OCI-M2 (cell line): ENCODE data around the gene SPRED1.
"Not testable (repeated sequence)": the region's sequence is repeated elsewhere in the genome, so short reads cannot be mapped to it uniquely, and the experiment has no call there.

Source experiments
- DNase-seq: peaks from one replicate; lab custom pipeline; 2025; ENCODE audit not compliant: unreplicated experiment; lab: John Stamatoyannopoulos, UW

The SPRED1 gene

GRCh38 chr15:38229705-38230310 is 22.8 kb upstream of the SPRED1 start:
- DNase-seq = no peak

- DNase-seq = no peak
Measured at GRCh38 chr15:38231436-38231835, 21.2 kb upstream of the SPRED1 start.

DNA sequence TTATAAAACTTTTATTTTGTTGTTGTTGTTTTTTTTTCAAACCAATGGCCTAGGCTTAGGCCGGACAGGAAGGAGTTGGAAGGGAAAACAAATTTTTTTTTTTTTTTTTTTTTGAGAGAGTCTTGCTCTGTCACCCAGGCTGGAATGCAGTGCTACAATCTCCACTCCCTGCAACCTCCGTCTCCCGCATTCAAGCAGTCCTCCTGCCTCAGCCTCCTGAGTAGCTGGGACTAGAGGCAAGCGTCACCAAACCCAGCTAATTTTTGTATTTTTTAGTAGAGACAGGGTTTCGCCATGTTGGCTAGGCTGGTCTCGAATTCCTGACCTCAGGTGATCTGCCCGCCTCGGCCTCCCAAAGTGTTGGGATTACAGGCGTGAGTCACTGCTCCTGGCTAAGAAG is 15.6 kb upstream of the SPRED1 start:
- not testable (repeated sequence) for DNase-seq

DNA sequence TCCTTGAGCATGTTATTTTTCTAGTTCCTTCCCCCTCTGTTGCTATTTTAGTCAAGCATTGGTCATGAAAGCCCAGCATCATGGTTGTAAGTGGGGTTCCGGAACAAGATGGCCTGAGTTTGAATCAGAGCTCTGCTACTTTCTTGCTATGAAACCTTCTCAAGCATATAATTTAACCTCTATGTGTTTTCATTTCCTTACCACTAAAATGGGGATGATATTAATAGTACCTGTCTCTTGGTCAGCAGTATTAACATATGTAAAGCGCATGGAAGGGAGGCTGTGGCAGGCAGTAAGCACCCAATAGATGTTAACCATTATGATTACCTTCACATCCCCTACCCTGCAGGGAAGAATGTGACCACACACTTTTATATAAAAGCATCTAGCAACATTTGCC is 14.3 kb upstream of the SPRED1 start:
- no peak for DNase-seq

DNA sequence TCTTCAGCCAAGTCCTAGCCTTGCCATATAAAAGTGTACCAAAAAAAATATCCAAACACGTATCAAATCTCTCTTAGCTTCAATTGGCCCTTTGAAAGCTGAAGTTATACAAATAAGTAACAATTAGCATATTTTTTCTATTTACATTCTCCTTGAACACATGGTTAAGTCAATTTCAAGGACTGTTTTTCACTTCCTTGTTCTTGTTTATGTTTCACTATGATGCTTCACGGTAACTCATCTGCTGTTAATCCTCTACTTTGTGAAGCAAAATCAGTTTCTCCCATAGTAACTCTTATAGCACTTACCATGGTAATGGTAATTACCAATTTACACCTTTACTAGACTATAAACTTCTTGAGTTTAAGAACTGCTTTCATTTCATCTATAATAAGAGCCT is 10.6 kb upstream of the SPRED1 start:
- no peak for DNase-seq

- DNase-seq = no peak
Measured at GRCh38 chr15:38243278-38244055, 9.2 kb upstream of the SPRED1 start.

DNA sequence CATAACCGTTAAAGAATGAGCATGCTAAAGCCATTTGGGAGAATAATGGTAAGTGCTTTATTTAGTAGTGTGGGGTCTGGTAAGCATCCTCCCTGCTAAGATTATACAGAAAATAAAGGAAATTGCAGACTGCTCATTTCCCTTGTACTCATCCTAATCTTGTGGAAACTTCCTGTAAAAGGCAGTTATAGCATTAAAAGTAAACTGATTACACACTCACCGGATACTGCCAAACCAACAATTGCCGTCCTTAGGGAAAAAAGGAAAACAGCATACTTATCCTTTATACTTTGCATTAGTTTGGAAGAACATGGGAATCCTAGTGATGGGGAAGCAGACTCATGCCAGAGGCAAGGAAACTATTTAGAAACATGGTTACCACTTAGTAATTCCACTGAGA is 5.3 kb upstream of the SPRED1 start:
- no peak for DNase-seq

GRCh38 chr15:38253351-38253781 is 730 bp downstream of the SPRED1 start:
- DNase-seq = no peak

DNA sequence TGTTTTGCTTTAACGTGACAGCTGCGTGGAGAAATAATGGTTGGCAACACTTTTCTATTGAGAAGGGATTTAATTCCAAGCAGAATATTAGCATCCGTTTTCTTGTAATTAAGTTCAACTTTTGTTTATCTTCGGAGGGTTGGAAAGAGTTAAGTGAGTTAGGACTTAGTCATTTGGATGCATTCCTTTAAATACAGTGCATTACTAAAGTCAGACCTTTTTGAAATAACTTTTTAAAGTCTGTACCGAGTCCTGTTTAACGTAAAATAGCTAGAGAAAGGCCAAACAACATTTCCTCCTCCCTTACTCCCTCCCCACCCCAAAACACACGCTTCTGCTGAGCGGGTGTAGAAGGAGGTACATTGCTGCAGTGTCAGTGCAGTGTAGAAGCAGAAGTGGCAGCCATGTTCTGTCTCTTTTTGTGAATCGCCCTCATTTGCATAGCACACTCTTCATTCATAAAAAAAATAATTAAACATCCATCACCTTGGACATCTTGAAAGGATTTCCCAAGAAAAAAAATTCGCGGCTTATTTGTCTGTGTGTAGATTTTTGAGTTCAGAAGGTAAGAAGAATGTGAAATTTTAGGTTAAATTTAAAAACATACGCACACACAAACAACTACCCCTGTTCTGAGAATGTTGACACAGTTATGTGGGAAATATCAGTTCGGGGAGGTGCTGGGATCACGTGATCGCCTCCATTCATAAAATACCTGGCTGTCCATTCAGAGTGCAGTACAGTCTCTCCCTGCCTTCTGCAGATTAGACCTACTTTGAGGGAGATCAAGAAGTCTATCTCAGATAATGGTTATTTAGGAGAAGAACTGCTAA is 1.6 kb downstream of the SPRED1 start:
- no peak for DNase-seq

GRCh38 chr15:38255690-38256089 is 3.1 kb downstream of the SPRED1 start:
- DNase-seq = no peak

GRCh38 chr15:38257676-38258075 is 5.0 kb downstream of the SPRED1 start:
- DNase-seq = no peak

DNA sequence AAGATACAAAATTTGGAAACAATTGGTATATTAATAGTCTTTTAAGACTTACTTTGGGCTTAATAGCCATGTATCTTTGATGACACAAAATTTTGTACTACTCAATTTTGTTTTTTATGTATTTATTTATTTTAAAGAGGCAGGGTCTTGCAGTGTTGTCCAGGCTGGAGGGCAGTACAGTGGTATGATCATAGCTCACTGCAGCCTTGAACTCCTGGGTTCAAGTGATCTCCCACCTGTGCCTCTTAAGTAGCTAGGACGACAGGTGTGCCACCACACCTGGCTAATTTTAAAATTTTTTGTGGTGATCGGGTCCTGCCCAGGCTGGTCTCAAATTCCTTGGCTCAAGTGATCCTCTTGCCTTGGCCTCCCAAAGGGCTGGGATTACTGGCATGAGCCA is 6.5 kb downstream of the SPRED1 start:
- no peak for DNase-seq

DNA sequence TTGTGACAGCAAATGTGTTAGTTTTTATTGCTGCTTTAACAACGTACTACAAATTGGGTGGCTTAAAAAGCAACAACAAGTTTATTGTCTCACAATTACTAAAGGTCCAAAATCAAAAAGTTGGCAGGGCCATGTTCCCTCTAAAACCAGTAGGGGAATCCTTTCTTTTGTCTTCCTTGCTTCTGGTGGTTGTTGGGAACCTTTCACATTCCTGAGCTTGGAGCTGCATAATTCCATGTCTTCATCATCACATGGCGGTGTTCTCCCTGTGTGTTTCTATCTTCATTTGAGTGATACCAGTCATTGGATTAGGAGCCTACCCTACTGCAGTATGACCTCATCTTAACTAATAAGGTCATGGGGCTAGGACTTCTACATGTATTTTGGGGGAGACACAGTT is 7.4 kb downstream of the SPRED1 start:
- no peak for DNase-seq

DNA sequence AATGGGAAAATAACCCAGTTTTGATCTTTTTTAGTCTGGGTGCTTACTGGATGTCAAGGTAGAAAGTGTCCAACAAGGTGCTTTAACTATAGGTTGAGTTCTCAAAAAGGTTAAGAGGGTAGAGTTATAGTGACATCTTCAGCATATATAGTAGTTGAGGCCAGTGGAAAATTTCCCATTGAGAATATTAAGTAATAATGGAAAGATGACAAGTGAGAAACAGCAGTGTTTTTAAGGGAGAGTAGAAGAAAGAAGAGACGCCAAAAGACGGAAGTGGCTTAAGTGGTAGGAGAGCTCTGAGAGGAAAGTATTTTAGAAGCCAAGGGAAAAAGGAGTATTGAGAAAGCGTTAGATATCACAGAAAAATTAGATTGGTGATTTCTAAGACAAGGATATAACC is 10.6 kb downstream of the SPRED1 start:
- DNase-seq = no peak

GRCh38 chr15:38263996-38264395 is 11.4 kb downstream of the SPRED1 start:
- DNase-seq = no peak

DNA sequence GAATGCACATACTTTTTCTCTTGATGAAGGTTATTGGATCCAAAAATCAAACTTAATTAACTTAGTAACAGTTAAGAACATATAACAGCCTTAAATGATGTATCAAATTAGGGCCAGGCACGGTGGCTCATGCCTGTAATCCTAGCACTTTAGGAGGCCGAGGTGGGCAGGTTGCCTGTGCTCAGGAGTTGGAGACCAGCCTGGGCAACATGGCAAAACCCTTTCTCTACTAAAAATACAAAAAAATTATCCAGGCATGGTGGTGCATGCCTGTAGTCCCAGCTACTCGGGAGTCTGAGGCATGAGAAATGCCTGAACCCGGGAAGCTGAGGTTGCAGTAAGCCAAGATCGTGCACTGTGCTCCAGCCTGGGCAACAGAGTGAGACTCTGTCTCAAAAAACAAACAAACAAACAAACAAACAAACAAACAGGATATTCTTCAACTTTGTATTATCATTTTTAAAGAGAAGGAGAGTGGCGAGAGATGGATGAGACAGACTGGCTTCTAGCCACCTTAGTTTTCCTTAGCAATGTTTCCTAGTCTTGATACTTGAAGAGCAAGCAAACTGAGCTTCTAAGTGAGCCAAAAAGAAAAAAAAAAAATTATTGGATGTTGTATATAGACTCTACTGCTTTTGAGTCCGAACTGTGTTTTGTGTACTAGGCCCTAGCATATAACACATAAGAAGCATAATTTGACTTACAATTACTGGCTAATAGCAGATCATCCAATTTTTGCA is 13.8 kb downstream of the SPRED1 start:
- DNase-seq = no peak

DNA sequence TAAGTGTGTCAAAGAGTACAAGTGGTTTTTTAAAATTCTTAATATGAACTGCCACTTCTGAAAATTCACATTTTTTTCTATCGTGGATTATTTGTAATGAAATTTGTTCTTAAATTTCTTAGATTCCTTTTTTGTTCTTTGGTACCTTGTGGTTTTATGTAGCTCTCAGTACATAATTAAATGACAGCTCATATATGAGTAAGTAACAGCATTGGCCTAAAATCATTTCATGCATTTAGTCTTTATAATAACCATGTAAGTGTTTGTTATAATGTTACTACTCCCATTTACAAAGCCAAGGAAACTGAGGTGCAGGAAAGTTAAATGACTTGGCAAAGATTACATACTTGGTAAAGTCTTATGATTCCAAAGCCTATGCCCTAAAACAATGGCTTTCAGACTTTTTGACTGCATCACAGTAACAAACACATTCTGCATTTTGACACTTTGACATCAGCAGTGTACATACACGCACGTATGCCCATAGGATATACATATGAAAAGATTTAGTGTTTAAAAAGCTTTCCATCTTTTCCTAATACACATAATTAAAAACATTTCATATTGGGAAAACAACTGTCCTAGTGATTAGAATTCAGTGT is 14.9 kb downstream of the SPRED1 start:
- no peak for DNase-seq

DNA sequence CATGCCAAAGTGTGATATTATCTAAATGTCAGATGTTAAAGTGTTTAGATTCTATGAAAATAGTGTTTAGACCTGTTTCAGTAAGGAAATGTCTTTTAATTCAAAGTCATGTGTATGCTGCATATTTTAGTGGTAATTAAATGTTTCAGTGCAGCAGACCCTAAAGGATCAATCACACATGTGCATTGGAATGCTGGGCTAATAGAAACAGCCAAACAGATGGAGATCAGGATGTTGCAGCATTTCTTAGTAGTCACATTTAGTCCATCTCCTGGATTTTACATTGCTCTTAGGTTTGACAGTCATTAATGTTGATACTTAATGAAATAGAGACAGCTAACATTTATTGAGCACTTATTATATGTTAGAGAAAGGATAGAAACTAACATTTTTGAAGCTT is 18.5 kb downstream of the SPRED1 start:
- no peak for DNase-seq

DNA sequence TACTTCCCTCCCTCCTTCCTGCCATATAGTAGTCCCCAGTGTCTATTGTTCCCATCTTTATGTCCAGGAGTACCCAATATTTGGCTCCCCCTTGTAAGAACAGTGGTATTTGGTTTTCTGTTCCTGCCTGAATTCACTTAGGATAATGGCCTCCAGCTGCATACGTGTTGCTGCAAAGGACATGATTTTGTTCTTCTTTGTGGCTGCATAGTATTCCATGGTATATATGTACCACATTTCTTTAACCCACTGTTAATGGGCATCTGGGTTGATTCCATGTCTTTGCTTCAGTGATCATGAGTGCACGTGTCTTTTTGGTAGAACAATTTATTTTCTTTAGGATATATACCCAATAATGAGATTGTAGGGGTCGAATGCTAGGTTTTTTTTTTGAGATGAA is 19.3 kb downstream of the SPRED1 start:
- no peak for DNase-seq

DNA sequence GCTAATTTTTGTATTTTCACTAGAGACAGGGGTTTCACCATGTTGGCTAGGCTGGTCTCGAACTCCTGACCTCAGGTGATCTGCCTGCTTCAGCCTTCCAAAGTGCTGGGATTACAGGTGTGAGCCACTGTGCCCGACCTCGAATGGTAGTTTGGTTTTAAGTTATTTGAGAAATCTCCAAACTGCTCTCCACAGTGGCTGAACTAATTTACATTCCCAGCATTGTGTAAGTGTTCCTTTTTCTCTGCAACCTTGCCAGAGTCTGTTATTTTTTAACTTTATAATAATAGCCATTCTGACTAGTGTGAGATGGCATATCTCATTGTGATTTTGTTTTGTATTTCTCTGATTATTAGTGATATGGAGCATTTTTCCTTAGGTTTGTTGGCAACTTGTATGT is 19.8 kb downstream of the SPRED1 start:
- not testable (repeated sequence) for DNase-seq

DNA sequence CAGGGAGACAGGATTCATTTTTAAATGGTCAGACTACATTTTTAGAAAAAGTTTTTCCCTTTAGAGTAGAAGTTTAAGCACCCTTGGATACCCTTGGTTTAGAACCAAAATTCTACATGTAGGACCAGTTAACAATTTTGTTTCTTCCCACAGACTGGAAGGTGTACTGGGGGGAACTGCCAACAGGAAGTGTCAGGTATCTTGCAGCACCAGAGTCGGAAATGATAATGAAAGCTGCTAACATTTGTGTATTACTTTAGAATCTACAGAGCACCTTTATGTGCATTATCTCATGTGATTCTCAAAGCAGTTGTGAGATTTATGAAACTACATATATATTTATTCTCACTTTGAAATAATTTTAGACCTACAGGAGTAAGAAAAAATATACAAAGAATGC is 21.5 kb downstream of the SPRED1 start:
- DNase-seq = no peak
